Activated CD4-positive, CD25-positive, alpha-beta regulatory T cell (primary cell): ENCODE measurements around the gene SYNGR2.
A peak's percentile ranks its signal among the peaks of the same experiment; 100 is the strongest.
"Not testable (repeated sequence)": the region's sequence is repeated elsewhere in the genome, so short reads cannot be mapped to it uniquely, and the experiment has no call there.

ENCODE experiments used
- DNase-seq, 4 experiments: peaks; one replicate each; lab custom pipeline; 2025; lab: John Stamatoyannopoulos, UW

SYNGR2 gene

DNA sequence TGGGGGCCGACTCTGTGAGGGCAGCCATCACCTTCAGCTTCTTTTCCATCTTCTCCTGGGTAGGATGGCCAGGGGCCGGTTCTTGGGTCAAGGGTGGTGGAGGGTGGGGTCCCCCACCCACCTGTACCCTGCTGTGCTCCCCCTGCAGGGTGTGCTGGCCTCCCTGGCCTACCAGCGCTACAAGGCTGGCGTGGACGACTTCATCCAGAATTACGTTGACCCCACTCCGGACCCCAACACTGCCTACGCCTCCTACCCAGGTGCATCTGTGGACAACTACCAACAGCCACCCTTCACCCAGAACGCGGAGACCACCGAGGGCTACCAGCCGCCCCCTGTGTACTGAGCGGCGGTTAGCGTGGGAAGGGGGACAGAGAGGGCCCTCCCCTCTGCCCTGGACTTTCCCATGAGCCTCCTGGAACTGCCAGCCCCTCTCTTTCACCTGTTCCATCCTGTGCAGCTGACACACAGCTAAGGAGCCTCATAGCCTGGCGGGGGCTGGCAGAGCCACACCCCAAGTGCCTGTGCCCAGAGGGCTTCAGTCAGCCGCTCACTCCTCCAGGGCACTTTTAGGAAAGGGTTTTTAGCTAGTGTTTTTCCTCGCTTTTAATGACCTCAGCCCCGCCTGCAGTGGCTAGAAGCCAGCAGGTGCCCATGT, 3.3 kb downstream of the SYNGR2 start:
- DNase-seq: not testable (repeated sequence)

- no peak for DNase-seq
Measured at GRCh38 chr17:78172249-78173051, 4.1 kb downstream of the SYNGR2 start.

- DNase-seq: no peak
Measured at GRCh38 chr17:78173097-78173715, 4.8 kb downstream of the SYNGR2 start.

DNA sequence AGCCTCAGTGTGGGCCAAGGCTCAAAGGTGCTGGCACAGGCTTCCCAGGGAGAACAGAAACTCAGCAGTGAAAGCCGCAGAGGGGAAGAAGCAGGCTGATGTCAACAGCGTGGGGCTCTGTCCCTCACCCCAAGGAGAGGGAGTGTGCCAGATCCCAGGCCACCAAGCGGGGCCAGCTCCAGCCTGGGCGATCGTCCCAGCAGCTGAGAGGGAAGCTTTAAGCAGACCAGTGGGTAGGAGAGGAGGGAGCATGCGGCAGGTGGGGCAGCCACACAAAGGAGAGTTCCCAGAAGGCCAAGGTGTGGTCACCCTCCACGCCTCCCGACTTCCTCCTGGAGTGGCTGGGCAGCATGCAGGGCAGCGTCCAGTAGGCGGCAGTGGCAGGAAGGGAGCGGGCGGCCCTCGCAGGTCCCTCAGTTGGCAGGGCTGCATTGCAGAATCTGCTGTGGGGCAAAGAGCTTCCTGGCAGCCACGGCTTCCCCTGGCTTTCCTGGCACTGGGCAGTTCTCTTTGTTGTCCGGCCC, 6.0 kb downstream of the SYNGR2 start:
- DNase-seq: no peak

DNA sequence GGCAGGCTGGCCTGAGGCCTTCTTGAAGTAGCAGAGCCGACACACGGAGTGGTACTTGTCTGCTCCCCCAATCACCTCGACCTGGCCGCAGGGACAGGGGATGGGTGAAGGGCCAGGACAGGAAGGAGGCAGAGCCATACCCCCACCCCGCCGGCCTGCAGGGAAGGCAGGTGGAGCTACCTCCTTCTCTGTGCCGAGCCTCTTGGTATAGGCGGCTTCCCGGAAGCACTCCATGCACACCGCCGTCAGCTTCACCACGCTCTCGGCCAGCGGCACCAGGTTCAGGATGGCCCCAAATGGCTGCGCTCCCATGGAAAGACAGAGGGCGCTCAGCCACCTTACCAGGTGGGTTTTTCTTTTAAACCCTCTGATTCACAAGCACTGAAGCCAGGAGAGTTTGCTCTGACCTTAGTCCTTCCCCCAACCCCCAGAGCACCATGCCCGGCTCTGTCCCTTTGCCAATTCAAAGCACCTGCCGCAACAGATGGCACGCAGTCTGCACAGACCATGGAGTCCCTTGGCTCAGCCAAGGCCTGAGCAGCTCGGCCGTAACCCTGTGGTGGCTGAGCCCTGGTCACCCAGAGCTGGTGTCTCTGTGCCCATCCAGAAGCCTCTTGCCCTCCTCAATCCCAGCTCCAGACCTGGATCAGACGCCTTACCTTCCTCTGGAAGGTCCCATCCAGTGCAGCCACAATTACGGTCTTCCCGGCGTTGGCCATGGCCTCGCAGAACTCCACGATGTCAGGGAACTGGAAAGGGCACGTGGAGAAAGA, 6.7 kb downstream of the SYNGR2 start:
- DNase-seq: no peak

GRCh38 chr17:78175643-78175981, 7.2 kb downstream of the SYNGR2 start:
- no peak for DNase-seq

DNA sequence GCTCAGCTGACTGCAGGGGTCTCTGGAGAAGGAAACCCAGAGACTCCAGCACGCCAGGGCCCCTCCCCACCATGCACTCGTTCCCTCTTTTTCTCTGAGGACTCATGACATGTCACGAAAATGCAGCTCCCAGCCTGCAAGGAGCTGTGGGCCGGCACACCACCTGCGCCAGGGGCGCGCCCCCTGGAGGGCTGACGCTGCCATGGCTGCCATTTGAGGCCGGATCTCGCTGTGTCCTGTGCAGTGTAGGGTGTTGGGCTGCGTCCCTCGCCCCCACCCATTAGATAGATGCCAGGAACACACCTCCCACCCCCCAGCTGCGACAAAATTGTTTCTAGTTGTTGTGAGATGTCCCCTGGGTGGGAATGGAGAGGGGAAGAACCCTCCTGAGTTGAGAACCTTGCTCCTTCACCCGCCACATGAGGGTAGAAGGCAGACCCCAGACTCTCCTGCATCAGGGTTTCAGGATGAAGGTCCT, 8.2 kb downstream of the SYNGR2 start:
- peak; percentile 52 to 64 (median 62) for DNase-seq

GRCh38 chr17:78179372-78179771, 11.0 kb downstream of the SYNGR2 start:
- no peak for DNase-seq

- no peak for DNase-seq
Measured at GRCh38 chr17:78180083-78180482, 11.7 kb downstream of the SYNGR2 start.

DNA sequence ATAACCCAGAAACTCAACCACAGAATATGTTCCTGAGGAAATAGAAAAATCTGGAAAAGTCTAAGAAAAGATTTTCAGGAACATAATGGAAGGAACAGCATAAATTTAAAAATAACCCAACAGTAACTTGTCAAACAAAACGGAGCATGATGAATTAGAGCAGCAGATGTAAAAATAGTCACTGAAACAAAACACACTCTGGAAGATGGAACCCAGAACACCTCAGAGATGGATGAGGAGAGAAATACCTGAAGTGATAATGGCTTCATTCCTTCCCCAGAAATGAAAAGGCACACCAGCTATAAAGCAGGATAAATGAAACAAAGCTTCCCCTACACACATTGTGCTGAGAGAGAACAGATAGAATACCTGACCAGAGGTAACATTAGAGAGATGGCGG, 12.1 kb downstream of the SYNGR2 start:
- DNase-seq: no peak

DNA sequence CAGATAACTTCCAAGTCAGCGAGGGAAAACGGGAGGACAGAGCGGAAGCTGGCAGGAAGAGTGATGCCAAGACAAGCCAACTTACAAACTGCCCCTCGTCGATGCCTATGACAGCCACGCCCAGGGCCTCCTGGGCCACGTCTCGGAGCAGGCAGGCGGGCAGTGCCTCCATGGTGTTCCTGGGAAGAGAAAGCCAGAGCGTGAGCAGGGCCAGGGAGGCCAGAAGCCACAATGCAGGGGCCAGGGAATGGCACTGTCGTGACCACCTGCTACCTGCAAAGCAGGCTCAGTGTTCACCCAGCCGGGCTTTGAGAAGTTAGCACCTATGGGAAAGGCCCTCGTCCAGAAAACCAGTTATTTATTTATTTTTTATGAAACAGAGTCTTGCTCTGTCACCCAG, 14.1 kb downstream of the SYNGR2 start:
- no peak for DNase-seq

DNA sequence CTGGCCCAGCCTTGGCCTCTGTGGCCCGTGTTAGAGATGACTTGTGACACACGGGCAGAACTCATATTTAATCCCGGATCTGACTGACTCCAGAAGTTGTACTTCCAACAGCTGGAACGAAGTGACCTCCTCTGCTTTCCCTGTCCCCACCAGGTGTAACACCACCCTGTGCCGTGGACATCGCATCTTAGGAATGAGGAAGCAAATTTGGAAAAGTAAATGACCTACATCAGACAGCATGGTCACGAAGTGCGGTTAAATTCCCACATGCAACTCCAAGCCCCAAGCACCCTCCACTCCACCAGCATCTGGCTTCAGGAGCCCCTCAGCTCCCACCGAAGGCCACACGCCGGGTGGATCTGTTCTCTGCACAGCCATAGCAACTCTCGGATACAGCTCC, 15.5 kb downstream of the SYNGR2 start:
- no peak for DNase-seq

GRCh38 chr17:78184351-78184750, 16.0 kb downstream of the SYNGR2 start:
- no peak for DNase-seq

- DNase-seq: no peak
Measured at GRCh38 chr17:78184868-78185267, 16.5 kb downstream of the SYNGR2 start.

DNA sequence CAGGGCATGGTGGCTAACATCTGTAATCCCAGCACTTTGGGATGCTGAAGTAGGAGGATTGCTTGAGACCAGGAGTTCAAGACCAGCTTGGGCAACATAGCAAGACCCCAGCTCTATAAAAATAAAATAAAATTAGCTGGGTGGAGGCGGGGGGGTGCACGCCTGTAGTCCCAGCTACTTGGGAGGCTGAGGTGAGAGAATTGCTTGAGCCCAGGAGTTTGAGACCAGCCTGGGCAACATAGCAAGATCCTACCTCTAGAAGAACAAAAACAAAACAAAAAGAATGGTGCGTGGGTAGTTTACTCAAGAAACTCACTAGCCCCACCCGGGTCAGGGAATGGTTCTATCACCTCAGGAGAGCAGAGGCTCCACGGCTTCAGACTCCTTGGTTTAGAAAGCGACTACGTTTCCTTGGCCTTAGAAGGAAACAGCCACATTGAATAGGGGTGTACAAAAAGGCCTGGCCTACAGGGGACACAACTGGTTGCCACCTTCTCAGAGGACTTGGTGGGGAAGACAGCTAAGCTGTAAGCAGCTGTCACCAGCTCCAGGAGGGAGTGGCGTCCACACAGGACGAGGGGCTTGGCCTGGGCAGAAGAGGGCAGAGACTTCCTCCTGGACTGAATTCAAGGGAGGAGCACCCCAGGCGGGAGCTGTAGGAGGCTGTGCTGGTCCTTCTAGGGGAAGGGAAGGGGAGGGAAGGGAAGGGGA, 17.8 kb downstream of the SYNGR2 start:
- DNase-seq: no peak

- DNase-seq: peak; percentile 59 to 81 (median 70)
Measured at GRCh38 chr17:78186692-78187595, 18.6 kb downstream of the SYNGR2 start, which contains the start of the genes AFMID and TK1. TSS of gene AFMID (plus strand) at chr17:78187362. CDS start at chr17:78187371, 9 bp downstream. TSS of gene TK1 (minus strand) at chr17:78187052. CDS start at chr17:78186994, 58 bp downstream.

GRCh38 chr17:78196716-78197115, 28.3 kb downstream of the SYNGR2 start:
- no peak for DNase-seq

GRCh38 chr17:78197147-78197832, 28.9 kb downstream of the SYNGR2 start:
- no peak for DNase-seq

DNA sequence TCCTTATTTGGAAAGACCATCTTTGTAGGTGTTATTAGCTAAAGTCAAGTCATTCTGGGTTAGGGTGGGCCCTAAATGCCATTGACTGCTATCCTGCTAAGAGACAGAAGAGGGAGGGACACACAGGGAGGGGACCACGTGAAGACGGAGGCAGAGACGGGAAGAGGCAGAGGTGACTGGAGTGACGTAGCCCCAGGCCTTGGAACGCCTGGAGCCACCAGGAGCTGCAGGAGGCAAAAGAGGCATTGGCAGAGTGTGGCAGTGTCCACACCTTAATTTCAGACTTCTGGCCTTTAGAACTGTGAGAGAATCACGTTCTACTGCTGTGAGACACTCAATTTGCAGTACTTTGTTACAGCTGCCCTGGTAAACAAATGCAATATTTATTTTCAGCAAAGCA, 32.1 kb downstream of the SYNGR2 start:
- no peak for DNase-seq

- DNase-seq: no peak
Measured at GRCh38 chr17:78202666-78203065, 34.3 kb downstream of the SYNGR2 start.
